WTC11 (cell line): Measurements from ENCODE around the gene TTC6. TPM values are rescaled to one million over a fixed set of nuclear protein-coding genes. Genes with fewer than 3 reads are reported as not detected.

Experiments used
- ATAC-seq: fragments of 200-7000 bp; cut with Tn5 transposase; 2 replicates; pipeline ENCODE4 v1.10.0; 2021; ENCODE audit warnings: mild to moderate bottlenecking, moderate library complexity
- CTCF ChIA-PET: fragments of 300-600 bp; sonication (Branson Sonifier 250); formaldehyde crosslinking; loops from one replicate; lab custom pipeline; 2021; ENCODE audit warnings: antibody characterized with exemption; lab: Charles Lee
- POLR2A ChIA-PET: fragments of 350-600 bp; sonication (Branson Sonifier 250); formaldehyde crosslinking; loops from one replicate; lab custom pipeline; 2021; ENCODE audit warnings: antibody characterized with exemption; lab: Charles Lee
- DNase-seq: peaks from one replicate; pipeline ENCODE4 v3.0.0; 2021; ENCODE audit warnings: low spot score
- H3K27ac Mint-ChIP-seq: 2 replicates; pipeline ENCODE4 v1.8.0; 2021; ENCODE audit warnings: mixed read lengths
- H3K27me3 Mint-ChIP-seq: 2 replicates; pipeline ENCODE4 v1.8.0; 2021; ENCODE audit warnings: low read depth, mild to moderate bottlenecking, moderate library complexity, mixed read lengths
- H3K36me3 Mint-ChIP-seq: 2 replicates; pipeline ENCODE4 v1.8.0; 2021; ENCODE audit warnings: mixed read lengths
- H3K4me1 Mint-ChIP-seq: 2 replicates; pipeline ENCODE4 v1.8.0; 2022; ENCODE audit warnings: mixed read lengths
- H3K4me3 Mint-ChIP-seq: 2 replicates; pipeline ENCODE4 v1.8.0; 2021; ENCODE audit warnings: mild to moderate bottlenecking, moderate library complexity, mixed read lengths
- H3K9me3 Mint-ChIP-seq: 2 replicates; pipeline ENCODE4 v1.8.0; 2021; ENCODE audit warnings: mixed read lengths
- EMX1 ChIP-seq: fragments of 250-450 bp; sonication (Bioruptor Pico); IDR thresholded peaks from 2 replicates; pipeline ENCODE4 v1.8.0; 2021; ENCODE audit warnings: mild to moderate bottlenecking
- ESRRA ChIP-seq: sonication (generic); formaldehyde crosslinking; IDR thresholded peaks from 2 replicates; pipeline ENCODE4 v1.8.1; 2022; ENCODE audit warnings: mild to moderate bottlenecking, missing genetic modification reagents, borderline replicate concordance
- FOXJ3 ChIP-seq: sonication (generic); formaldehyde crosslinking; IDR thresholded peaks from 2 replicates; pipeline ENCODE4 v1.9.0; 2021; ENCODE audit warnings: missing genetic modification reagents, mild to moderate bottlenecking, borderline replicate concordance
- GTF2I ChIP-seq: fragments of 250-450 bp; sonication (Bioruptor Pico); conservative IDR thresholded peaks from 2 replicates; pipeline ENCODE4 v1.4.0; 2021; ENCODE audit warnings: mild to moderate bottlenecking
- HMGA2 ChIP-seq: fragments of 250-450 bp; sonication (Bioruptor Pico); IDR thresholded peaks from 2 replicates; pipeline ENCODE4 v1.4.0; 2021; ENCODE audit warnings: mild to moderate bottlenecking, moderate library complexity
- IRF2 ChIP-seq: sonication (generic); formaldehyde crosslinking; IDR thresholded peaks from 2 replicates; pipeline ENCODE4 v1.8.0; 2022; ENCODE audit warnings: low read depth, missing genetic modification reagents, borderline replicate concordance
- JUN ChIP-seq: sonication (generic); formaldehyde crosslinking; IDR thresholded peaks from 2 replicates; pipeline ENCODE4 v1.8.0; 2023; ENCODE audit warnings: mild to moderate bottlenecking, missing genetic modification reagents
- NFATC4 ChIP-seq: fragments of 250-450 bp; sonication (Bioruptor Pico); IDR thresholded peaks from 2 replicates; pipeline ENCODE4 v1.9.0; 2021; ENCODE audit warnings: mild to moderate bottlenecking
- NFYB ChIP-seq: sonication (generic); formaldehyde crosslinking; conservative IDR thresholded peaks from 2 replicates; pipeline ENCODE4 v1.8.0; 2022; ENCODE audit warnings: low read depth, missing genetic modification reagents
- NR2C2 ChIP-seq: sonication (generic); formaldehyde crosslinking; IDR thresholded peaks from 2 replicates; pipeline ENCODE4 v1.8.0; 2022; ENCODE audit warnings: mild to moderate bottlenecking, missing genetic modification reagents
- SMAD4 ChIP-seq: sonication (generic); formaldehyde crosslinking; IDR thresholded peaks from 2 replicates; pipeline ENCODE4 v1.8.0; 2022; ENCODE audit warnings: mild to moderate bottlenecking, missing genetic modification reagents
- TCF7 ChIP-seq: sonication (generic); formaldehyde crosslinking; IDR thresholded peaks from 2 replicates; pipeline ENCODE4 v1.8.0; 2022; ENCODE audit warnings: mild to moderate bottlenecking, low read depth, missing genetic modification reagents, moderate library complexity
- ZNF121 ChIP-seq: sonication (generic); formaldehyde crosslinking; IDR thresholded peaks from 2 replicates; pipeline ENCODE4 v1.8.0; 2023; ENCODE audit warnings: missing genetic modification reagents
- ZNF396 ChIP-seq: fragments of 250-450 bp; sonication (Bioruptor Pico); IDR thresholded peaks from 2 replicates; pipeline ENCODE4 v1.8.0; 2021; ENCODE audit warnings: mild to moderate bottlenecking, moderate library complexity, borderline replicate concordance
- total RNA-seq: library from RNA; stranded (reverse); gene quantifications from 3 replicates; pipeline ENCODE4 v1.2.3, GENCODE V29; 2021
- TF ChIP-seq, protein P1 (sequence below): sonication (generic); formaldehyde crosslinking; IDR thresholded peaks from 2 replicates; pipeline ENCODE4 v1.8.0; 2023; ENCODE audit warnings: mild to moderate bottlenecking, missing genetic modification reagents
- TF ChIP-seq, protein P2 (sequence below): fragments of 250-450 bp; sonication (Bioruptor Pico); IDR thresholded peaks from 2 replicates; pipeline ENCODE4 v1.9.0; 2021; ENCODE audit warnings: moderate library complexity, mild to moderate bottlenecking, inconsistent platforms, borderline replicate concordance
- TF ChIP-seq, protein P3 (sequence below): fragments of 250-450 bp; sonication (Bioruptor Pico); conservative IDR thresholded peaks from 2 replicates; pipeline ENCODE4 v1.9.0; 2021; ENCODE audit warnings: mild to moderate bottlenecking
- TF ChIP-seq, protein P4 (sequence below): sonication (generic); formaldehyde crosslinking; IDR thresholded peaks from 2 replicates; pipeline ENCODE4 v1.8.1; 2023; ENCODE audit warnings: mild to moderate bottlenecking, missing genetic modification reagents
- TF ChIP-seq, protein P5 (sequence below): fragments of 250-450 bp; sonication (Bioruptor Pico); IDR thresholded peaks from 2 replicates; pipeline ENCODE4 v1.9.0; 2021; ENCODE audit warnings: mild to moderate bottlenecking

Gene TTC6
- total RNA-seq, 1 experiment from 2014 or later = not detected

DNA sequence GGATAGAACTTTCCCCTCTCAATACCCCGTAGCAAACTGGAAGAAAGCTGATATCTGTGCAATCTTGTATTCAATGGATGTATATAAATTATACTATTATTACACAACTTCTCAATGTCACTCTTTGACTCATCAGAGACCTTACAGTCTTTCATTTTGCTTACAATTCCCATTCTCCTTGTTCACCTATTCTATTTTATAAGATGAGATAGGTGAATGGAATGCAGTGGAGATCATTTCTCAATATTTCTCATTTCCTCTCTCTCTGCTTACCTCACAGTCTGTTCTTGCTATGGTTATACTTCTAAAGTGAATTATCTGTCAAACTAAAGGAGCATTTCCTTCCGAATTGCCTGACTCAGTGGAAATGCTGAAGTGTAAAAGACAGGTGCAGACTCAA, 15.3 kb upstream of the TTC6 start:
- TF ChIP-seq, protein P1, sequence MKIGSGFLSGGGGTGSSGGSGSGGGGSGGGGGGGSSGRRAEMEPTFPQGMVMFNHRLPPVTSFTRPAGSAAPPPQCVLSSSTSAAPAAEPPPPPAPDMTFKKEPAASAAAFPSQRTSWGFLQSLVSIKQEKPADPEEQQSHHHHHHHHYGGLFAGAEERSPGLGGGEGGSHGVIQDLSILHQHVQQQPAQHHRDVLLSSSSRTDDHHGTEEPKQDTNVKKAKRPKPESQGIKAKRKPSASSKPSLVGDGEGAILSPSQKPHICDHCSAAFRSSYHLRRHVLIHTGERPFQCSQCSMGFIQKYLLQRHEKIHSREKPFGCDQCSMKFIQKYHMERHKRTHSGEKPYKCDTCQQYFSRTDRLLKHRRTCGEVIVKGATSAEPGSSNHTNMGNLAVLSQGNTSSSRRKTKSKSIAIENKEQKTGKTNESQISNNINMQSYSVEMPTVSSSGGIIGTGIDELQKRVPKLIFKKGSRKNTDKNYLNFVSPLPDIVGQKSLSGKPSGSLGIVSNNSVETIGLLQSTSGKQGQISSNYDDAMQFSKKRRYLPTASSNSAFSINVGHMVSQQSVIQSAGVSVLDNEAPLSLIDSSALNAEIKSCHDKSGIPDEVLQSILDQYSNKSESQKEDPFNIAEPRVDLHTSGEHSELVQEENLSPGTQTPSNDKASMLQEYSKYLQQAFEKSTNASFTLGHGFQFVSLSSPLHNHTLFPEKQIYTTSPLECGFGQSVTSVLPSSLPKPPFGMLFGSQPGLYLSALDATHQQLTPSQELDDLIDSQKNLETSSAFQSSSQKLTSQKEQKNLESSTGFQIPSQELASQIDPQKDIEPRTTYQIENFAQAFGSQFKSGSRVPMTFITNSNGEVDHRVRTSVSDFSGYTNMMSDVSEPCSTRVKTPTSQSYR (CRISPR knock-in tag) = no peak
- TF ChIP-seq ZNF396 (CRISPR knock-in tag) = no peak
- no peak for TF ChIP-seq SMAD4 (CRISPR knock-in tag)
- TF ChIP-seq IRF2 (CRISPR knock-in tag) = no peak
- TF ChIP-seq, protein P2, sequence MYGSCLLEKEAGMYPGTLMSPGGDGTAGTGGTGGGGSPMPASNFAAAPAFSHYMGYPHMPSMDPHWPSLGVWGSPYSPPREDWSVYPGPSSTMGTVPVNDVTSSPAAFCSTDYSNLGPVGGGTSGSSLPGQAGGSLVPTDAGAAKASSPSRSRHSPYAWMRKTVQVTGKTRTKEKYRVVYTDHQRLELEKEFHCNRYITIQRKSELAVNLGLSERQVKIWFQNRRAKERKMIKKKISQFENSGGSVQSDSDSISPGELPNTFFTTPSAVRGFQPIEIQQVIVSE (CRISPR knock-in tag) = no peak
- TF ChIP-seq NR2C2 (CRISPR knock-in tag) = no peak
- TF ChIP-seq EMX1 (CRISPR knock-in tag) = no peak
- TF ChIP-seq NFYB (CRISPR knock-in tag) = no peak
- TF ChIP-seq, protein P3, sequence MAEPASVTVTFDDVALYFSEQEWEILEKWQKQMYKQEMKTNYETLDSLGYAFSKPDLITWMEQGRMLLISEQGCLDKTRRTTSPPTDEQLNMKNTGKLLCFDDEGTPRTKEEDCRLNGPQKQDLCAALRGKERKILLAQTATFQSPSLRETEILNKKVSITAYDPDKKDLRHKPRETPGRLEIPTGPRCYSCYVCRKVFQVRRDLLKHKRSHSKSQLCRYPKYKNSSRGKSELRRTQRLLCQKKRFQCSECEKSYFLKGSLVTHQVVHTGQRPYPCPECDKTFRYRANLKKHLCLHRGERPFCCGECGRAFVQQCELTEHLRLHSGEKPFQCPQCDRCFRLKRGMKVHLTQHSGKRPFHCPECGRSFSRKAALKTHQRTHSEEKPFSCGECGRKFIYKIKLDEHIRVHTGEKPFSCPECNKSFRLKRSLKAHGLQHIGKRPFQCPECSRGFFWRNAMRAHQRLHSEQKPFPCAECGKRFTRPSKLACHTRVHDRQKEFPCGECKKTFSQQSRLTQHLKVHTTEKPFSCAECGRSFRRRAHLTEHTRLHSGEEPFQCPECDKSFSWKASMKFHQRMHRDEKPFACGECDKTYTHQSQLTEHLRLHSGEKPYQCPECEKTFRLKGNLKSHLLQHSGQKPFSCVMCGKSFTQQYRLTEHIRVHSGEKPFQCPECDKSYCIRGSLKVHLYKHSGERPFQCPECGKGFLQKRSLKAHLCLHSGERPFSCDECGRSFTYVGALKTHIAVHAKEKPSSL (CRISPR knock-in tag) = no peak
- TF ChIP-seq ZNF121 (CRISPR knock-in tag) = no peak
- no peak for TF ChIP-seq ESRRA (CRISPR knock-in tag)
- TF ChIP-seq HMGA2 = no peak
- no peak for TF ChIP-seq JUN (CRISPR knock-in tag)
- no peak for TF ChIP-seq GTF2I (CRISPR knock-in tag)
- TF ChIP-seq TCF7 (CRISPR knock-in tag) = no peak
- TF ChIP-seq, protein P4, sequence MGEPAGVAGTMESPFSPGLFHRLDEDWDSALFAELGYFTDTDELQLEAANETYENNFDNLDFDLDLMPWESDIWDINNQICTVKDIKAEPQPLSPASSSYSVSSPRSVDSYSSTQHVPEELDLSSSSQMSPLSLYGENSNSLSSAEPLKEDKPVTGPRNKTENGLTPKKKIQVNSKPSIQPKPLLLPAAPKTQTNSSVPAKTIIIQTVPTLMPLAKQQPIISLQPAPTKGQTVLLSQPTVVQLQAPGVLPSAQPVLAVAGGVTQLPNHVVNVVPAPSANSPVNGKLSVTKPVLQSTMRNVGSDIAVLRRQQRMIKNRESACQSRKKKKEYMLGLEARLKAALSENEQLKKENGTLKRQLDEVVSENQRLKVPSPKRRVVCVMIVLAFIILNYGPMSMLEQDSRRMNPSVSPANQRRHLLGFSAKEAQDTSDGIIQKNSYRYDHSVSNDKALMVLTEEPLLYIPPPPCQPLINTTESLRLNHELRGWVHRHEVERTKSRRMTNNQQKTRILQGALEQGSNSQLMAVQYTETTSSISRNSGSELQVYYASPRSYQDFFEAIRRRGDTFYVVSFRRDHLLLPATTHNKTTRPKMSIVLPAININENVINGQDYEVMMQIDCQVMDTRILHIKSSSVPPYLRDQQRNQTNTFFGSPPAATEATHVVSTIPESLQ (CRISPR knock-in tag) = no peak
- TF ChIP-seq NFATC4 (CRISPR knock-in tag) = no peak
- TF ChIP-seq, protein P5, sequence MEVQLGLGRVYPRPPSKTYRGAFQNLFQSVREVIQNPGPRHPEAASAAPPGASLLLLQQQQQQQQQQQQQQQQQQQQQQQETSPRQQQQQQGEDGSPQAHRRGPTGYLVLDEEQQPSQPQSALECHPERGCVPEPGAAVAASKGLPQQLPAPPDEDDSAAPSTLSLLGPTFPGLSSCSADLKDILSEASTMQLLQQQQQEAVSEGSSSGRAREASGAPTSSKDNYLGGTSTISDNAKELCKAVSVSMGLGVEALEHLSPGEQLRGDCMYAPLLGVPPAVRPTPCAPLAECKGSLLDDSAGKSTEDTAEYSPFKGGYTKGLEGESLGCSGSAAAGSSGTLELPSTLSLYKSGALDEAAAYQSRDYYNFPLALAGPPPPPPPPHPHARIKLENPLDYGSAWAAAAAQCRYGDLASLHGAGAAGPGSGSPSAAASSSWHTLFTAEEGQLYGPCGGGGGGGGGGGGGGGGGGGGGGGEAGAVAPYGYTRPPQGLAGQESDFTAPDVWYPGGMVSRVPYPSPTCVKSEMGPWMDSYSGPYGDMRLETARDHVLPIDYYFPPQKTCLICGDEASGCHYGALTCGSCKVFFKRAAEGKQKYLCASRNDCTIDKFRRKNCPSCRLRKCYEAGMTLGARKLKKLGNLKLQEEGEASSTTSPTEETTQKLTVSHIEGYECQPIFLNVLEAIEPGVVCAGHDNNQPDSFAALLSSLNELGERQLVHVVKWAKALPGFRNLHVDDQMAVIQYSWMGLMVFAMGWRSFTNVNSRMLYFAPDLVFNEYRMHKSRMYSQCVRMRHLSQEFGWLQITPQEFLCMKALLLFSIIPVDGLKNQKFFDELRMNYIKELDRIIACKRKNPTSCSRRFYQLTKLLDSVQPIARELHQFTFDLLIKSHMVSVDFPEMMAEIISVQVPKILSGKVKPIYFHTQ (CRISPR knock-in tag) = no peak
- TF ChIP-seq FOXJ3 (CRISPR knock-in tag) = no peak
- Mint-ChIP-seq H3K27me3 (peaks cover 99% of the 10 kb centered on the region), H3K9me3 (no peaks in the 10 kb centered on the region), H3K4me1 (peaks cover 1% of the 10 kb centered on the region), H3K4me3 (no peak overlapping the region), H3K27ac (no peak overlapping the region), H3K36me3 (no peaks in the 10 kb centered on the region)
- ATAC-seq (no peak), DNase-seq (no peak)
- ChIA-PET CTCF (no interaction called here), POLR2A (no interaction called here)
